Measurements from ENCODE around the gene CMIP. TPM values are rescaled to one million over a fixed set of nuclear protein-coding genes. Genes with fewer than 3 reads are reported as not detected.

Gene CMIP
- total RNA-seq, 5 donors from 2014 or later (not counting 1 experiment from before 2014, with no cell fraction given): 39.8 to 55.9 (median 42.6) TPM

DNA sequence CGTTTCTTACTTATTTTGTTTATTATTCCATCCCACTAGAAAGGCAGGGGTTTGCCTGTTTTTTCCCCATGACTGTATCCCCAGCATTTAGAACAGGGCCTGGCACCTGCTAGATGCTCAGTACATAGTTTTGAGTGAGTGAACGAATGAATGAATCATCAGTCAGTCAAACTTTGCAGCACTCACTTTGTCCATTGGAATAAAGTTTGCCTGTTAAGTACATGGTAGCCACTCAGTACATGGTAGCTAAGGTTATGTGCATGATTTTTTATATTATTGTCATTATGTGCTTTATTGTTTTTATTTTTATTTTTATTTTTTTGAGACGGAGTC is 88.5 kb downstream of the CMIP start:
- H3K36me3 Mint-ChIP-seq: peaks cover 38% of the 10 kb centered on the region
- no peak overlapping the region for H3K4me3 Mint-ChIP-seq
- H3K36me3 ChIP-seq (ENCODE audit: control insufficient read depth in 2 of 2, extremely low read depth in 1 of 2, insufficient read depth in 1 of 2, low read length in 1 of 2): peaks cover 0 to 2% of the 10 kb centered on the region in 2 donors
- peaks cover 18 to 29% (median 22%) of the 10 kb centered on the region in 3 donors for H3K4me1 Mint-ChIP-seq
- H3K27me3 ChIP-seq (replicated peaks in 1 of 2; ENCODE audit: control insufficient read depth in 2 of 2, extremely low read depth in 1 of 2, insufficient read depth in 2 of 2, low read length in 1 of 2): no peaks in the 10 kb centered on the region
- ChIA-PET POLR2A (no interaction called here), CTCF (no interaction called here)
- WGBS (ENCODE audit: insufficient coverage): 100% methylated on average over 2 of the region's 3 CpGs
- no peak overlapping the region for H3K4me3 ChIP-seq (ENCODE audit: control insufficient read depth in 1 of 2, extremely low read depth in 1 of 2, low read length in 1 of 2)
- no peaks in the 10 kb centered on the region for H3K9me3 Mint-ChIP-seq
- ATAC-seq (replicated peaks in 1 of 4) (no peak), DNase-seq (no peak)
- H3K9me3 ChIP-seq: no peaks in the 10 kb centered on the region
- no peak overlapping the region for H3K27ac Mint-ChIP-seq
- H3K27me3 Mint-ChIP-seq: no peaks in the 10 kb centered on the region
- peaks cover 0 to 13% of the 10 kb centered on the region in 2 experiments for H3K4me1 ChIP-seq (ENCODE audit: control insufficient read depth in 1 of 2, extremely low read depth in 1 of 2, insufficient read depth in 2 of 2, low read length in 2 of 2)
- no peak overlapping the region for H3K27ac ChIP-seq (ENCODE audit: low read length)

- POLR2A ChIA-PET: no interaction called here
Measured at GRCh38 chr16:81535679-81536360, 91.2 kb downstream of the CMIP start.

GRCh38 chr16:81536648-81537047 is 92.0 kb downstream of the CMIP start:
- CTCF ChIA-PET: no interaction called here
- POLR2A ChIA-PET: no interaction called here
- Mint-ChIP-seq H3K27ac (no peak overlapping the region), H3K27me3 (no peaks in the 10 kb centered on the region), H3K9me3 (no peaks in the 10 kb centered on the region), H3K4me3 (no peak overlapping the region), H3K4me1 (peaks cover 21 to 24% (median 24%) of the 10 kb centered on the region in 3 donors), H3K36me3 (peaks cover 21% of the 10 kb centered on the region)
- ATAC-seq (replicated peaks in 1 of 4): no peak
- Histone ChIP-seq H3K4me1 (ENCODE audit: control insufficient read depth in 1 of 2, extremely low read depth in 1 of 2, insufficient read depth in 2 of 2, low read length in 2 of 2) (no peaks in the 10 kb centered on the region), H3K4me3 (ENCODE audit: control insufficient read depth in 1 of 2, extremely low read depth in 1 of 2, low read length in 1 of 2) (no peak overlapping the region), H3K9me3 (no peaks in the 10 kb centered on the region), H3K27me3 (replicated peaks in 1 of 2; ENCODE audit: control insufficient read depth in 2 of 2, extremely low read depth in 1 of 2, insufficient read depth in 2 of 2, low read length in 1 of 2) (no peaks in the 10 kb centered on the region), H3K27ac (ENCODE audit: low read length) (no peak overlapping the region), H3K36me3 (ENCODE audit: control insufficient read depth in 2 of 2, extremely low read depth in 1 of 2, insufficient read depth in 1 of 2, low read length in 1 of 2) (peaks cover 0 to 5% of the 10 kb centered on the region in 2 donors)
- WGBS (ENCODE audit: insufficient coverage): 96% methylated on average over 11 of the region's 11 CpGs
- no peak for DNase-seq

More at GRCh38 chr16:81535679-81536360, 91.2 kb downstream of the CMIP start:
- Mint-ChIP-seq H3K9me3 (no peaks in the 10 kb centered on the region), H3K4me1 (peaks cover 15 to 23% (median 19%) of the 10 kb centered on the region in 3 donors), H3K36me3 (peaks cover 27% of the 10 kb centered on the region), H3K27ac (no peak overlapping the region), H3K27me3 (no peaks in the 10 kb centered on the region), H3K4me3 (no peak overlapping the region)
- CTCF ChIA-PET: no interaction called here
- no peak overlapping the region for H3K27ac ChIP-seq (ENCODE audit: low read length)
- H3K4me3 ChIP-seq (ENCODE audit: control insufficient read depth in 1 of 2, extremely low read depth in 1 of 2, low read length in 1 of 2): no peak overlapping the region
- DNase-seq (no peak), ATAC-seq (replicated peaks in 1 of 4) (no peak)
- 97% methylated on average over 7 of the region's 10 CpGs for WGBS (ENCODE audit: insufficient coverage)
- H3K4me1 ChIP-seq (ENCODE audit: control insufficient read depth in 1 of 2, extremely low read depth in 1 of 2, insufficient read depth in 2 of 2, low read length in 2 of 2): no peaks in the 10 kb centered on the region
- peaks cover 0 to 2% of the 10 kb centered on the region in 2 donors for H3K36me3 ChIP-seq (ENCODE audit: control insufficient read depth in 2 of 2, extremely low read depth in 1 of 2, insufficient read depth in 1 of 2, low read length in 1 of 2)
- no peaks in the 10 kb centered on the region for H3K27me3 ChIP-seq (replicated peaks in 1 of 2; ENCODE audit: control insufficient read depth in 2 of 2, extremely low read depth in 1 of 2, insufficient read depth in 2 of 2, low read length in 1 of 2)
- no peaks in the 10 kb centered on the region for H3K9me3 ChIP-seq

DNA sequence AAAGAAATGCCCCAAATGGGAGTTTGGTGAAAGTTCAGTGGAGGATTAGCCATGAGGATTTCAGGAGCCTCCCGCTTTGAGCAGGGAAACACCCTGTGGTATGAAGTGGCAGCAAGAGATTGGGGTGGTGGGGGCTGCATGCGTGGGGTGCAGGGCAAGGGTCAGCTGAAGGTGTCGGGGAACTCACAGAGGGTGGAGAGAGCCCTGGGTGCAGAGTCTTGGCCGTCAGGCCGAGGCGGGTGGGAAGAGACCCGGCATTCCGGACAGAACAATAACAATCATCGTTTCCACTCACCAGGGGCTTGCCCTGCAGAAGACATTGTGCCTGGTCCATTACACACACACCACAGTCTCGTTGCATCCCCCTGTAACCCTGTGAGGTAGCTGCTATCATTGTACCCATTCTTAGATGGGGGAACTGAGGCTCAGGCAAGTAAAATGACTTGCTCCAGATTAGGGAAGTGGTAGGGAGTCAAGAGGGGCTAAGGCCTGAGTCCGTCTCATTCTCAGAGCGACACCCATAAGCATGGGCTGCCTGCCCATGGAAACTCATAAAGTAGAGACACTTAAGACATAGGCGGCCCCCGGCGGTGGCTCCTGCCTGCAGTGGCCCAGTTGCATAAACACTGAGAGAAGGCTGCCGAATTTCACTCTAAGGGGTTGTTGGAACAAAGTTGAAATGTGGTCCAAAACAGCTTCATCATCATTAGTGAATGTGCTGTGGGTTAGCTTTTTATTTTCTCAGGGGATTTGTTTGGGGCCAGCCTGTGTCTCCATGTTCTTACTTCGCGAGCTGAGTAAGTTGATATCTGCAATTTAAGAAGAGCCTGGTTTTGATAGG is 93.3 kb downstream of the CMIP start:
- peaks cover 0 to 2% of the 10 kb centered on the region in 2 donors for H3K36me3 ChIP-seq (ENCODE audit: control insufficient read depth in 2 of 2, extremely low read depth in 1 of 2, insufficient read depth in 1 of 2, low read length in 1 of 2)
- H3K27ac ChIP-seq (ENCODE audit: low read length): no peak overlapping the region
- no peaks in the 10 kb centered on the region for H3K27me3 Mint-ChIP-seq
- H3K9me3 ChIP-seq: no peaks in the 10 kb centered on the region
- peaks cover 28 to 33% (median 30%) of the 10 kb centered on the region in 3 donors for H3K4me1 Mint-ChIP-seq
- POLR2A ChIA-PET: no interaction called here
- no peak overlapping the region for H3K27ac Mint-ChIP-seq
- H3K4me3 ChIP-seq (ENCODE audit: control insufficient read depth in 1 of 2, extremely low read depth in 1 of 2, low read length in 1 of 2): no peak overlapping the region
- ATAC-seq (replicated peaks in 1 of 4) (no peak), DNase-seq (no peak)
- CTCF ChIA-PET: no interaction called here
- no peaks in the 10 kb centered on the region for H3K27me3 ChIP-seq (replicated peaks in 1 of 2; ENCODE audit: control insufficient read depth in 2 of 2, extremely low read depth in 1 of 2, insufficient read depth in 2 of 2, low read length in 1 of 2)
- H3K4me1 ChIP-seq (ENCODE audit: control insufficient read depth in 1 of 2, extremely low read depth in 1 of 2, insufficient read depth in 2 of 2, low read length in 2 of 2): peaks cover 0 to under 1% of the 10 kb centered on the region in 2 experiments
- 97% methylated on average over 5 of the region's 18 CpGs for WGBS (ENCODE audit: insufficient coverage)
- H3K9me3 Mint-ChIP-seq: no peaks in the 10 kb centered on the region
- no peak overlapping the region for H3K4me3 Mint-ChIP-seq
- peaks cover 14% of the 10 kb centered on the region for H3K36me3 Mint-ChIP-seq

GRCh38 chr16:81539009-81539758 is 94.6 kb downstream of the CMIP start:
- H3K27me3 Mint-ChIP-seq: no peaks in the 10 kb centered on the region
- Histone ChIP-seq H3K4me3 (ENCODE audit: control insufficient read depth in 1 of 2, extremely low read depth in 1 of 2, low read length in 1 of 2) (no peak overlapping the region), H3K36me3 (ENCODE audit: control insufficient read depth in 2 of 2, extremely low read depth in 1 of 2, insufficient read depth in 1 of 2, low read length in 1 of 2) (peaks cover 0 to 2% of the 10 kb centered on the region in 2 donors), H3K4me1 (ENCODE audit: control insufficient read depth in 1 of 2, extremely low read depth in 1 of 2, insufficient read depth in 2 of 2, low read length in 2 of 2) (peaks cover 0 to 8% of the 10 kb centered on the region in 2 experiments), H3K9me3 (no peaks in the 10 kb centered on the region), H3K27me3 (replicated peaks in 1 of 2; ENCODE audit: control insufficient read depth in 2 of 2, extremely low read depth in 1 of 2, insufficient read depth in 2 of 2, low read length in 1 of 2) (no peaks in the 10 kb centered on the region), H3K27ac (ENCODE audit: low read length) (no peak overlapping the region)
- ChIA-PET POLR2A (no interaction called here), CTCF (no interaction called here)
- ATAC-seq (replicated peaks in 1 of 4): no peak
- H3K4me1 Mint-ChIP-seq: peaks cover 37 to 41% (median 39%) of the 10 kb centered on the region in 3 donors
- no peaks in the 10 kb centered on the region for H3K9me3 Mint-ChIP-seq
- H3K27ac Mint-ChIP-seq: no peak overlapping the region
- DNase-seq: no peak
- no peak overlapping the region for H3K4me3 Mint-ChIP-seq
- WGBS (ENCODE audit: insufficient coverage): 94% methylated on average over 14 of the region's 18 CpGs
- peaks cover 12% of the 10 kb centered on the region for H3K36me3 Mint-ChIP-seq

GRCh38 chr16:81539759-81540472 is 95.3 kb downstream of the CMIP start:
- Mint-ChIP-seq H3K27ac (no peak overlapping the region), H3K9me3 (no peaks in the 10 kb centered on the region), H3K27me3 (no peaks in the 10 kb centered on the region), H3K36me3 (peaks cover 12% of the 10 kb centered on the region), H3K4me3 (no peak overlapping the region), H3K4me1 (peaks cover 43 to 47% (median 46%) of the 10 kb centered on the region in 3 donors)
- 94% methylated on average over 17 of the region's 19 CpGs for WGBS (ENCODE audit: insufficient coverage)
- ChIA-PET POLR2A (no interaction called here), CTCF (no interaction called here)
- no peaks in the 10 kb centered on the region for H3K27me3 ChIP-seq (replicated peaks in 1 of 2; ENCODE audit: control insufficient read depth in 2 of 2, extremely low read depth in 1 of 2, insufficient read depth in 2 of 2, low read length in 1 of 2)
- H3K4me3 ChIP-seq (ENCODE audit: control insufficient read depth in 1 of 2, extremely low read depth in 1 of 2, low read length in 1 of 2): no peak overlapping the region
- H3K9me3 ChIP-seq: no peaks in the 10 kb centered on the region
- H3K27ac ChIP-seq (ENCODE audit: low read length): no peak overlapping the region
- no peak for ATAC-seq (replicated peaks in 1 of 4)
- DNase-seq: no peak
- peaks cover 0 to 2% of the 10 kb centered on the region in 2 donors for H3K36me3 ChIP-seq (ENCODE audit: control insufficient read depth in 2 of 2, extremely low read depth in 1 of 2, insufficient read depth in 1 of 2, low read length in 1 of 2)
- peaks cover 0 to 12% of the 10 kb centered on the region in 2 experiments for H3K4me1 ChIP-seq (ENCODE audit: control insufficient read depth in 1 of 2, extremely low read depth in 1 of 2, insufficient read depth in 2 of 2, low read length in 2 of 2)

All from T-cell (primary cell).